Spleen (tissue), 11 donors: ENCODE data around the gene ETV3. TPM values are rescaled to one million over a fixed set of nuclear protein-coding genes. Genes with fewer than 3 reads are reported as not detected.

Experiments used
- DNase-seq: peaks from one replicate; pipeline ENCODE4 v3.0.0-alpha.2; 2020
- H3K27ac ChIP-seq, 8 donors: fragments of 200-600 bp; sonication (generic) in 7 of 8; 1 replicate in 4 of 8; 2 replicates in 4 of 8; pipeline versions ENCODE4 v1.5.0 to v1.8.0; 2016 to 2021; ENCODE audit warnings: inconsistent platforms in 4 of 8, mild to moderate bottlenecking in 4 of 8, moderate library complexity in 1 of 8
- H3K27me3 ChIP-seq, 7 donors: fragments of 200-600 bp; sonication (generic) in 6 of 7; replicated peaks in 1 of 7; 1 replicate in 4 of 7; 2 replicates in 3 of 7; pipeline versions ENCODE4 v1.5.0 to v1.8.0; 2016 to 2021; ENCODE audit warnings: inconsistent platforms in 3 of 7, mild to moderate bottlenecking in 1 of 7
- H3K36me3 ChIP-seq, 6 donors: fragments of 200-600 bp; sonication (generic) in 5 of 6; 1 replicate in 4 of 6; 2 replicates in 2 of 6; pipeline versions ENCODE4 v1.5.0 to v1.8.0; 2016 to 2021; ENCODE audit warnings: inconsistent platforms in 2 of 6
- H3K4me1 ChIP-seq, 6 donors: fragments of 200-600 bp; sonication (generic) in 5 of 6; 1 replicate in 3 of 6; 2 replicates in 3 of 6; pipeline versions ENCODE4 v1.5.0 to v1.8.0; 2016 to 2021; ENCODE audit warnings: inconsistent platforms in 3 of 6
- H3K4me3 ChIP-seq, 8 donors: fragments of 200-600 bp; sonication (generic) in 7 of 8; 1 replicate in 4 of 8; 2 replicates in 4 of 8; pipeline versions ENCODE4 v1.5.0 to v1.8.0; 2016 to 2021; ENCODE audit warnings: inconsistent platforms in 4 of 8, mild to moderate bottlenecking in 4 of 8, moderate library complexity in 2 of 8
- H3K9me3 ChIP-seq, 8 donors: fragments of 200-600 bp; sonication (generic) in 7 of 8; 1 replicate in 4 of 8; 2 replicates in 4 of 8; pipeline versions ENCODE4 v1.5.0 to v1.8.0; 2016 to 2021; ENCODE audit warnings: inconsistent platforms in 4 of 8
- CTCF ChIP-seq, 11 experiments: fragments of 200-600 bp in 7 of 11; fragments of 450-650 bp in 4 of 11; sonication (generic) in 4 of 11; IDR thresholded peaks in 8 of 11; conservative IDR thresholded peaks in 3 of 11; 1 replicate in 7 of 11; 2 replicates in 4 of 11; pipeline versions ENCODE4 v1.4.0 to v1.8.0; 2016 to 2021; ENCODE audit warnings: antibody characterized with exemption in 11 of 11, inconsistent platforms in 4 of 11, mild to moderate bottlenecking in 1 of 11
- POLR2A ChIP-seq, 3 donors: fragments of 450-650 bp; IDR thresholded peaks; one replicate each; pipeline ENCODE4 v1.5.1; 2017; ENCODE audit warnings: antibody characterized with exemption in 3 of 3, mild to moderate bottlenecking in 1 of 3
- POLR2AphosphoS5 ChIP-seq, 3 donors: sonication (generic); formaldehyde crosslinking; IDR thresholded peaks; one replicate each; pipeline ENCODE4 v1.5.1; 2017; ENCODE audit warnings: antibody characterized with exemption in 3 of 3
- WGBS, 5 donors: extraction: QIAGEN DNeasy Blood & Tissue Kit in 3 of 5; methylation state at CpG; one replicate each; pipeline versions ENCODE4 v1.1.5 to v1.1.7; 2013 to 2018; 5-methylcytosine and 5-hydroxymethylcytosine counted together
- intact Hi-C: fragments of 100-400 bp; cut with DNase I; formaldehyde crosslinking; loops from one replicate; pipeline ENCODE4 v1.15.0; 2023; ENCODE audit warnings: low total_unique reads
- polyA plus RNA-seq, 3 donors: library from polyadenylated mRNA; stranded (reverse); fragments of 200-250 nt; gene quantifications; one replicate each; pipeline ENCODE4 v1.2.1, GENCODE V29; 2013
- total RNA-seq, 7 donors: library from RNA; depleted of rRNA in 3 of 7; stranded (reverse); fragments of >200 nt in 3 of 7; fragmentation: NEBNext Ultra II Directional in 4 of 7; extraction: Animal tissue kit (Norgen Biotek cat#: 25700) in 4 of 7; gene quantifications; one replicate each; pipeline versions ENCODE4 v1.1.0 to v1.2.1, GENCODE V29; 2016 to 2021
- donor health status: healthy with polysubstance abuse.
- donor health status: DM: no; HTN: no; CAD: no; lungs with moderate emphysema.
- donor health status: DM: no; HTN: no; CAD: no.
- donor health status: Bipolar disorder and iron deficiency.
- donor health status: healthy.
- donor health status: DM: no; HTN: no; CAD: no.
- donor health status: DM: yes; HTN: yes; CAD: no.

The ETV3 gene
- total and polyA plus RNA-seq, 10 donors: 4.2 to 35.9 (median 20.8) TPM

GRCh38 chr1:157139052-157139715, 989 bp upstream of the ETV3 start:
- whole genome bisulfite sequencing, 5 donors: 22 to 27% (median 25%) methylated on average over 9 of the region's 9 CpGs
- H3K27ac ChIP-seq: peak overlapping the region; percentile 93 to 99 (median 96)
- no peaks in the 10 kb centered on the region for H3K9me3 ChIP-seq
- H3K4me1 ChIP-seq: peaks cover 17 to 47% (median 39%) of the 10 kb centered on the region in 6 donors
- no peak for TF ChIP-seq POLR2AphosphoS5 (IDR thresholded peaks at IDR 0.05)
- no peak for TF ChIP-seq POLR2A (IDR thresholded peaks at IDR 0.05)
- no peak for TF ChIP-seq CTCF (IDR thresholded peaks at IDR 0.05 in 8 of 11, conservative IDR thresholded peaks at IDR 0.05 in 3 of 11)
- peak overlapping the region in 7 of 8 donors; percentile 81 to 97 (median 89) for H3K4me3 ChIP-seq
- intact Hi-C loops: no loop called here
- peaks cover 0 to 22% (median 18%) of the 10 kb centered on the region in 6 donors for H3K36me3 ChIP-seq
- no peaks in the 10 kb centered on the region for H3K27me3 ChIP-seq
- DNase-seq: no peak

GRCh38 chr1:157137408-157138219, 581 bp downstream of the ETV3 start:
- DNase-seq: no peak
- WGBS, 5 donors: 0% methylated on average over 23 to 36 of the region's 36 CpGs
- intact Hi-C loops: no loop called here
- Histone ChIP-seq H3K4me1 (peaks cover 26 to 63% (median 52%) of the 10 kb centered on the region in 6 donors), H3K27me3 (no peaks in the 10 kb centered on the region), H3K9me3 (no peaks in the 10 kb centered on the region), H3K27ac (peak overlapping the region; percentile 93 to 99 (median 96)), H3K4me3 (peak overlapping the region; percentile 81 to 97 (median 87)), H3K36me3 (peaks cover 0 to 37% (median 32%) of the 10 kb centered on the region in 6 donors)
- TF ChIP-seq POLR2A (IDR thresholded peaks at IDR 0.05) (no peak), CTCF (IDR thresholded peaks at IDR 0.05 in 8 of 11, conservative IDR thresholded peaks at IDR 0.05 in 3 of 11) (peak in 1 of 11 experiments; percentile 7)

- H3K4me3 ChIP-seq: peak overlapping the region in 7 of 8 donors; percentile 81 to 97 (median 89)
- WGBS, 5 donors: 8 to 19% (median 12%) methylated on average over 4 of the region's 4 CpGs
- intact Hi-C loops: no loop called here
- peaks cover 4 to 43% (median 38%) of the 10 kb centered on the region in 6 donors for H3K36me3 ChIP-seq
- TF ChIP-seq POLR2A (IDR thresholded peaks at IDR 0.05) (no peak), CTCF (IDR thresholded peaks at IDR 0.05 in 8 of 11, conservative IDR thresholded peaks at IDR 0.05 in 3 of 11) (no peak), POLR2AphosphoS5 (IDR thresholded peaks at IDR 0.05) (no peak)
- H3K4me1 ChIP-seq: peaks cover 26 to 69% (median 55%) of the 10 kb centered on the region in 6 donors
- H3K27ac ChIP-seq: peak overlapping the region in 4 of 8 donors; percentile 93 to 99 (median 96)
- H3K9me3 ChIP-seq: no peaks in the 10 kb centered on the region
- DNase-seq: no peak
- H3K27me3 ChIP-seq: no peaks in the 10 kb centered on the region
These were observed 1.2 kb downstream of the ETV3 start for GRCh38 chr1:157137046-157137407.

- intact Hi-C loops: no loop called here
- no peak for TF ChIP-seq POLR2AphosphoS5 (IDR thresholded peaks at IDR 0.05)
- TF ChIP-seq CTCF (IDR thresholded peaks at IDR 0.05 in 8 of 11, conservative IDR thresholded peaks at IDR 0.05 in 3 of 11): no peak
- no peak for TF ChIP-seq POLR2A (IDR thresholded peaks at IDR 0.05)
- no peak for DNase-seq
- 51 to 77% (median 65%) methylated on average over 4 of the region's 4 CpGs for WGBS, 5 donors
- Histone ChIP-seq H3K4me3 (peak overlapping the region in 1 of 8 donors; percentile 83), H3K36me3 (peaks cover 6 to 52% (median 47%) of the 10 kb centered on the region in 6 donors), H3K27me3 (no peaks in the 10 kb centered on the region), H3K9me3 (no peaks in the 10 kb centered on the region), H3K4me1 (peaks cover 26 to 77% (median 55%) of the 10 kb centered on the region in 6 donors), H3K27ac (peak overlapping the region in 1 of 8 donors; percentile 95)
These were observed 2.1 kb downstream of the ETV3 start for GRCh38 chr1:157136133-157136532.
